ENCODE results near the gene IZUMO1R.

- TF ChIP-seq NANOG (IDR thresholded peaks at IDR 0.05; ENCODE audit: insufficient read depth, low read depth, low read length, poor library complexity, severe bottlenecking) (no peak), ATF3 (IDR thresholded peaks at IDR 0.05; ENCODE audit: insufficient read depth, low read depth, low read length) (no peak), EGR1 (IDR thresholded peaks at IDR 0.05; ENCODE audit: borderline replicate concordance, low read depth, low read length) (no peak), CTCF (IDR thresholded peaks at IDR 0.05; ENCODE audit: control extremely low read depth in 1 of 3, insufficient read depth in 1 of 3, low read depth in 1 of 3, low read length in 3 of 3) (no peak), SAP30 (IDR thresholded peaks at IDR 0.05; ENCODE audit: insufficient read depth, insufficient replicate concordance, low read length) (no peak), FOSL1 (IDR thresholded peaks at IDR 0.05; ENCODE audit: insufficient read depth, low read depth, low read length) (no peak), YY1 (IDR thresholded peaks at IDR 0.05; ENCODE audit: low read depth, low read length) (no peak), TAF1 (IDR thresholded peaks at IDR 0.05; ENCODE audit: low read depth, low read length) (no peak), GABPA (IDR thresholded peaks at IDR 0.05; ENCODE audit: borderline replicate concordance, insufficient read depth, low read length) (no peak), KDM5A (IDR thresholded peaks at IDR 0.05; ENCODE audit: low read length) (no peak), POLR2AphosphoS5 (IDR thresholded peaks at IDR 0.05; ENCODE audit: low read depth, low read length) (no peak)
Observed at GRCh38 chr11:94336033-94336432, 31.7 kb downstream of the IZUMO1R start.

Data from H1 (cell line).